GM12878 (cell line): ENCODE measurements around the gene RGS1. TPM values are rescaled to one million over a fixed set of nuclear protein-coding genes. Genes with fewer than 3 reads are reported as not detected.

ENCODE experiments used
- CREB1 ChIP-seq: IDR thresholded peaks from 2 replicates; pipeline ENCODE4 v1.6.1; 2012; ENCODE audit warnings: low read depth, mild to moderate bottlenecking, inconsistent platforms
- CREM ChIP-seq: IDR thresholded peaks from 2 replicates; pipeline ENCODE4 v1.6.1; 2014; ENCODE audit warnings: antibody characterized with exemption, low read depth
- E2F8 ChIP-seq: fragments of 450-650 bp; IDR thresholded peaks from 2 replicates; pipeline ENCODE4 v1.6.1; 2018; ENCODE audit warnings: mild to moderate bottlenecking, low read depth, moderate library complexity; ENCODE audit not compliant: partially characterized antibody
- HSF1 ChIP-seq: fragments of 150-350 bp; IDR thresholded peaks from 2 replicates; pipeline ENCODE4 v1.6.1; 2014; ENCODE audit warnings: mild to moderate bottlenecking, low read depth, low read length
- IKZF2 ChIP-seq, 2 experiments: fragments of 450-650 bp; IDR thresholded peaks; 2 replicates each; pipeline ENCODE4 v1.6.1; 2017; ENCODE audit warnings: mild to moderate bottlenecking in 2 of 2, moderate library complexity in 2 of 2
- NBN ChIP-seq: fragments of 450-650 bp; IDR thresholded peaks from 2 replicates; pipeline ENCODE4 v1.6.1; 2016
- PAX5 ChIP-seq: IDR thresholded peaks from 2 replicates; pipeline ENCODE4 v1.6.1; 2011; ENCODE audit warnings: low read depth, low read length, borderline replicate concordance
- PAX8 ChIP-seq: fragments of 450-650 bp; IDR thresholded peaks from 2 replicates; pipeline ENCODE4 v1.6.1; 2017; ENCODE audit warnings: mild to moderate bottlenecking, moderate library complexity
- STAT3 ChIP-seq: IDR thresholded peaks from 2 replicates; pipeline ENCODE4 v1.6.1; 2011; ENCODE audit warnings: low read depth, low read length, improper control_type of control experiment
- TCF3 ChIP-seq: IDR thresholded peaks from 2 replicates; pipeline ENCODE4 v1.6.1; 2012; ENCODE audit warnings: low read depth, mild to moderate bottlenecking, low read length, borderline replicate concordance; ENCODE audit not compliant: insufficient read depth
- polyA plus RNA-seq, 11 experiments: library from polyadenylated mRNA; depleted of rRNA in 4 of 11; unstranded in 6 of 11; stranded (reverse) in 5 of 11; fragments of >200 nt; fragmentation: Nextera tagmentation in 4 of 11; fragmentation: Illumina TruSeq in 1 of 11; extraction: Ambion mirVana in 4 of 11; extraction: Trizol in 1 of 11; gene quantifications; 1 replicate in 1 of 11; 2 replicates in 10 of 11; pipeline versions ENCODE4 v1.2.1 to v1.2.3, GENCODE V29; 2011 to 2016; ENCODE audit warnings: inconsistent platforms in 2 of 11, missing spikeins in 2 of 11, low read depth in 1 of 11
- total RNA-seq, 4 experiments: library from RNA; depleted of rRNA in 3 of 4; stranded (reverse); fragments of >200 nt in 3 of 4; fragmentation: Illumina TruSeq in 1 of 4; extraction: Trizol in 1 of 4; gene quantifications; 2 replicates each; pipeline versions ENCODE4 v1.2.1 to v1.2.3, GENCODE V29; 2013 to 2021
- TF ChIP-seq, protein P1 (sequence below): IDR thresholded peaks from 2 replicates; pipeline ENCODE4 v1.6.1; 2012; ENCODE audit warnings: low read depth, low read length, improper control_type of control experiment
- TF ChIP-seq, protein P2 (sequence below): IDR thresholded peaks from 2 replicates; pipeline ENCODE4 v1.6.1; 2012; ENCODE audit warnings: low read depth, low read length, improper control_type of control experiment
- TF ChIP-seq, protein P3 (sequence below): IDR thresholded peaks from 2 replicates; pipeline ENCODE4 v1.6.1; 2012; ENCODE audit warnings: low read depth, low read length, improper control_type of control experiment

Gene RGS1
- total and polyA plus RNA-seq, 10 of the 15 experiments (the other 5 are each of a cell fraction or from before 2014, with no cell fraction given), result 20.7 to 882 (median 45.9) TPM

DNA sequence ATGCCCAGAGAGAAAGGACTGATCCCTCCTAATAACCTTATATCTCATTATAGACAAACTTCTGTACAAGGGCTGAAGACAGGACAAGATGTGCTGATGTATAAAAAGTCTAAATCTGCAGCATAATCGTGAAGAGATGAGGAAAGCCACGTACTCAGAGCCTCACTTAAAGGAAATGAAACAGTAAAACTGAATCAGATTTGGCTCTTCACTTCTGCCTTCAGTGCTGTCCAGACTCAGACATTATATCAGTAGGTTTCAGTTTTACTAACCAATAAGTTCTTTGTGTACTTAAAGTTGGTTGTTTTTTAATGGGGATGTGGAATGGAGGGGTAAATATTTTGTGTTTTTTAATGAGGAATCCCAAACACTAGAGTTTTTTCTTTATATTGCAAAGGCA, 45.3 kb upstream of the RGS1 start (continued):
- TF ChIP-seq CREM (peak; percentile 82), CREB1 (0 out of 2 replicates have a peak, but pooled peaks have one; percentile 36), E2F8 (no peak), NBN (peak; percentile 64; the same call in 1 of the 2 replicates), PAX8 (no peak; the same call in 1 of the 2 replicates), STAT3 (peak; percentile 84; the same call in 1 of the 2 replicates), PAX5 (peak; percentile 59; the same call in 1 of the 2 replicates), IKZF2 (IDR thresholded peaks at IDR 0.05) (peak; percentile 73 to 79; a peak in 2 of 4 replicates), HSF1 (no peak), TCF3 (0 out of 2 replicates have a peak, but pooled peaks have one; percentile 15)
- TF ChIP-seq, protein P1, sequence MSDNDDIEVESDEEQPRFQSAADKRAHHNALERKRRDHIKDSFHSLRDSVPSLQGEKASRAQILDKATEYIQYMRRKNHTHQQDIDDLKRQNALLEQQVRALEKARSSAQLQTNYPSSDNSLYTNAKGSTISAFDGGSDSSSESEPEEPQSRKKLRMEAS, result no peak
- TF ChIP-seq, protein P2, sequence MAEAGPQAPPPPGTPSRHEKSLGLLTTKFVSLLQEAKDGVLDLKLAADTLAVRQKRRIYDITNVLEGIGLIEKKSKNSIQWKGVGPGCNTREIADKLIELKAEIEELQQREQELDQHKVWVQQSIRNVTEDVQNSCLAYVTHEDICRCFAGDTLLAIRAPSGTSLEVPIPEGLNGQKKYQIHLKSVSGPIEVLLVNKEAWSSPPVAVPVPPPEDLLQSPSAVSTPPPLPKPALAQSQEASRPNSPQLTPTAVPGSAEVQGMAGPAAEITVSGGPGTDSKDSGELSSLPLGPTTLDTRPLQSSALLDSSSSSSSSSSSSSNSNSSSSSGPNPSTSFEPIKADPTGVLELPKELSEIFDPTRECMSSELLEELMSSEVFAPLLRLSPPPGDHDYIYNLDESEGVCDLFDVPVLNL, result no peak
- TF ChIP-seq, protein P3, sequence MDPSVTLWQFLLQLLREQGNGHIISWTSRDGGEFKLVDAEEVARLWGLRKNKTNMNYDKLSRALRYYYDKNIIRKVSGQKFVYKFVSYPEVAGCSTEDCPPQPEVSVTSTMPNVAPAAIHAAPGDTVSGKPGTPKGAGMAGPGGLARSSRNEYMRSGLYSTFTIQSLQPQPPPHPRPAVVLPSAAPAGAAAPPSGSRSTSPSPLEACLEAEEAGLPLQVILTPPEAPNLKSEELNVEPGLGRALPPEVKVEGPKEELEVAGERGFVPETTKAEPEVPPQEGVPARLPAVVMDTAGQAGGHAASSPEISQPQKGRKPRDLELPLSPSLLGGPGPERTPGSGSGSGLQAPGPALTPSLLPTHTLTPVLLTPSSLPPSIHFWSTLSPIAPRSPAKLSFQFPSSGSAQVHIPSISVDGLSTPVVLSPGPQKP, result no peak
